OCI-LY3 (cell line): ENCODE data around the gene BBX.

Experiments
- EZH2phosphoT487 ChIP-seq: fragments of 200-600 bp; shearing (Covaris generic); IDR thresholded peaks from 2 replicates; pipeline ENCODE4 v1.6.1; 2018; ENCODE audit warnings: antibody characterized with exemption, mixed run types, low read depth
- TF ChIP-seq, protein P1 (sequence below): fragments of 200-600, 300-600 bp; sonication (generic); IDR thresholded peaks from 2 replicates; pipeline ENCODE4 v1.5.1; 2014; ENCODE audit warnings: antibody characterized with exemption, low read length, low read depth

GRCh38 chr3:107842940-107843339 is 320.2 kb downstream of the BBX start:
- TF ChIP-seq, protein P1, sequence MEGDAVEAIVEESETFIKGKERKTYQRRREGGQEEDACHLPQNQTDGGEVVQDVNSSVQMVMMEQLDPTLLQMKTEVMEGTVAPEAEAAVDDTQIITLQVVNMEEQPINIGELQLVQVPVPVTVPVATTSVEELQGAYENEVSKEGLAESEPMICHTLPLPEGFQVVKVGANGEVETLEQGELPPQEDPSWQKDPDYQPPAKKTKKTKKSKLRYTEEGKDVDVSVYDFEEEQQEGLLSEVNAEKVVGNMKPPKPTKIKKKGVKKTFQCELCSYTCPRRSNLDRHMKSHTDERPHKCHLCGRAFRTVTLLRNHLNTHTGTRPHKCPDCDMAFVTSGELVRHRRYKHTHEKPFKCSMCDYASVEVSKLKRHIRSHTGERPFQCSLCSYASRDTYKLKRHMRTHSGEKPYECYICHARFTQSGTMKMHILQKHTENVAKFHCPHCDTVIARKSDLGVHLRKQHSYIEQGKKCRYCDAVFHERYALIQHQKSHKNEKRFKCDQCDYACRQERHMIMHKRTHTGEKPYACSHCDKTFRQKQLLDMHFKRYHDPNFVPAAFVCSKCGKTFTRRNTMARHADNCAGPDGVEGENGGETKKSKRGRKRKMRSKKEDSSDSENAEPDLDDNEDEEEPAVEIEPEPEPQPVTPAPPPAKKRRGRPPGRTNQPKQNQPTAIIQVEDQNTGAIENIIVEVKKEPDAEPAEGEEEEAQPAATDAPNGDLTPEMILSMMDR = no peak
- no peak for TF ChIP-seq EZH2phosphoT487
